CD4-positive, alpha-beta T cell treated with Interleukin-15 for 1 hour (primary cell): ENCODE data around the gene PATJ.
"Not testable (repeated sequence)": the region's sequence is repeated elsewhere in the genome, so short reads cannot be mapped to it uniquely, and the experiment has no call there.

ENCODE experiments used
- DNase-seq: peaks from one replicate; pipeline ENCODE4 v3.0.0-alpha.2; 2020

The PATJ gene

GRCh38 chr1:61953790-61954150 lies 211.5 kb downstream of the PATJ start:
- no peak for DNase-seq

- DNase-seq: no peak
These were observed 213.0 kb downstream of the PATJ start for GRCh38 chr1:61955261-61955660.

- DNase-seq: no peak
These were observed 213.9 kb downstream of the PATJ start for GRCh38 chr1:61956016-61956645.

- DNase-seq: no peak
These were observed 214.5 kb downstream of the PATJ start for GRCh38 chr1:61956784-61957183.

GRCh38 chr1:61961009-61961408 lies 218.7 kb downstream of the PATJ start:
- no peak for DNase-seq

GRCh38 chr1:61962631-61963030 lies 220.4 kb downstream of the PATJ start:
- DNase-seq: no peak

- not testable (repeated sequence) for DNase-seq
These were observed 224.4 kb downstream of the PATJ start for GRCh38 chr1:61966450-61967225.

- no peak for DNase-seq
These were observed 225.5 kb downstream of the PATJ start for GRCh38 chr1:61967750-61968149.

GRCh38 chr1:61968869-61969268 lies 226.6 kb downstream of the PATJ start:
- DNase-seq: no peak

GRCh38 chr1:61973100-61973837 lies 231.0 kb downstream of the PATJ start:
- DNase-seq: no peak

GRCh38 chr1:61975638-61976037 lies 233.4 kb downstream of the PATJ start:
- DNase-seq: no peak

- DNase-seq: no peak
These were observed 234.3 kb downstream of the PATJ start for GRCh38 chr1:61976566-61976965.

- no peak for DNase-seq
These were observed 236.5 kb downstream of the PATJ start for GRCh38 chr1:61978796-61979195.

GRCh38 chr1:61979729-61980128 lies 237.4 kb downstream of the PATJ start:
- no peak for DNase-seq

- DNase-seq: no peak
These were observed 238.3 kb downstream of the PATJ start for GRCh38 chr1:61980561-61980960.

- DNase-seq: no peak
These were observed 239.8 kb downstream of the PATJ start for GRCh38 chr1:61981870-61982660.

GRCh38 chr1:61983236-61983635 lies 241.0 kb downstream of the PATJ start:
- DNase-seq: no peak

GRCh38 chr1:61992257-61992656 lies 250.0 kb downstream of the PATJ start:
- no peak for DNase-seq

- DNase-seq: no peak
These were observed 251.2 kb downstream of the PATJ start for GRCh38 chr1:61993331-61993961.

GRCh38 chr1:61995641-61996040 lies 253.4 kb downstream of the PATJ start:
- DNase-seq: no peak

GRCh38 chr1:61997123-61997522 lies 254.8 kb downstream of the PATJ start:
- DNase-seq: no peak

- DNase-seq: no peak
These were observed 261.5 kb downstream of the PATJ start for GRCh38 chr1:62003777-62004176.

GRCh38 chr1:62006690-62007089 lies 264.4 kb downstream of the PATJ start:
- no peak for DNase-seq
